Measurements from ENCODE around the gene CPNE9. TPM values are rescaled to one million over a fixed set of nuclear protein-coding genes. Genes with fewer than 3 reads are reported as not detected.
A peak's percentile ranks its signal among the peaks of the same experiment; 100 is the strongest.

The CPNE9 gene
- polyA plus RNA-seq, 2 of the 4 experiments (the other 2 are of a cell fraction) = 0.03 TPM; not detected in 1

- WGBS (ENCODE audit: missing lambda C conversion rate) = 6% methylated on average over 28 of the region's 41 CpGs
- Histone ChIP-seq H3K27ac (peak overlapping the region; percentile 93 to 97), H3K9me3 (no peaks in the 10 kb centered on the region), H3K4me3 (peak overlapping the region; percentile 92), H3K4me2 (peak overlapping the region; percentile 97), H3K4me1 (peaks cover 16% of the 10 kb centered on the region)
- ATAC-seq (peak in 1 of 2 experiments; percentile 12; a peak in 3 of 6 replicates), DNase-seq (ENCODE audit: low read depth in 1 of 2, low spot score in 1 of 2) (peak in 1 of 2 experiments; percentile 41), FAIRE-seq (no peak)
- ChIA-PET POLR2A (interaction anchor here (0.6 to 3.3 kb wide), 5 partner anchors 17 to 564 kb away, joined by 3 to 17 read pairs (median 8); partner anchors contain the start of genes ARPC4, OGG1 and TADA3), CTCF (interaction anchor here (1.7 to 2.8 kb wide), 5 partner anchors 12 to 193 kb away, joined by 3 to 18 read pairs (median 15); partner anchors contain the start of gene OGG1)
- TF ChIP-seq TFCP2L1 (CRISPR knock-in tag; IDR thresholded peaks at IDR 0.05) (no peak), PHF8 (IDR thresholded peaks at IDR 0.05; ENCODE audit: borderline replicate concordance, low read depth) (0 out of 2 replicates have a peak, but pooled peaks have one; percentile 3)
These were observed 28.6 kb downstream of the CPNE9 start for GRCh38 chr3:9732080-9732739.

GRCh38 chr3:9732740-9733115 lies 29.1 kb downstream of the CPNE9 start:
- no peak for DNase-seq (ENCODE audit: low read depth in 1 of 2, low spot score in 1 of 2)
- CTCF ChIA-PET = interaction anchor here (0.8 to 2.8 kb wide), 6 partner anchors 11 to 229 kb away, joined by 3 to 18 read pairs (median 9); partner anchors contain the start of gene OGG1
- POLR2A ChIA-PET = interaction anchor here (0.6 to 3.3 kb wide), 2 partner anchors 17 to 563 kb away, joined by 8 to 17 read pairs; partner anchors contain the start of gene OGG1
- ATAC-seq = no peak
- no peak for TF ChIP-seq CHD2 (IDR thresholded peaks at IDR 0.05; ENCODE audit: low read length, partially characterized antibody)
- no peak for TF ChIP-seq RAD21 (conservative IDR thresholded peaks at IDR 0.05 in 1 of 2, IDR thresholded peaks at IDR 0.05 in 1 of 2)
- TF ChIP-seq ZFP36 (IDR thresholded peaks at IDR 0.05; ENCODE audit: borderline replicate concordance, partially characterized antibody) = no peak
- TF ChIP-seq, protein P1, sequence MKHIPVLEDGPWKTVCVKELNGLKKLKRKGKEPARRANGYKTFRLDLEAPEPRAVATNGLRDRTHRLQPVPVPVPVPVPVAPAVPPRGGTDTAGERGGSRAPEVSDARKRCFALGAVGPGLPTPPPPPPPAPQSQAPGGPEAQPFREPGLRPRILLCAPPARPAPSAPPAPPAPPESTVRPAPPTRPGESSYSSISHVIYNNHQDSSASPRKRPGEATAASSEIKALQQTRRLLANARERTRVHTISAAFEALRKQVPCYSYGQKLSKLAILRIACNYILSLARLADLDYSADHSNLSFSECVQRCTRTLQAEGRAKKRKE (CRISPR knock-in tag; IDR thresholded peaks at IDR 0.05; ENCODE audit: low read depth) = no peak
- no peak for TF ChIP-seq USF2 (IDR thresholded peaks at IDR 0.05)
- Histone ChIP-seq H3K9me3 (no peaks in the 10 kb centered on the region), H3K4me3 (peak overlapping the region; percentile 92), H3K4me2 (peak overlapping the region; percentile 97), H3K4me1 (peaks cover 16% of the 10 kb centered on the region), H3K27ac (peak overlapping the region; percentile 93 to 97; a peak in 4 of 6 replicates)
- FAIRE-seq = no peak
- WGBS (ENCODE audit: missing lambda C conversion rate) = 58% methylated on average over 7 of the region's 7 CpGs

- DNase-seq (ENCODE audit: low read depth in 1 of 2, low spot score in 1 of 2) (no peak), FAIRE-seq (no peak), ATAC-seq (no peak)
- Histone ChIP-seq H3K4me2 (no peak overlapping the region), H3K4me3 (no peak overlapping the region), H3K4me1 (peaks cover 12% of the 10 kb centered on the region), H3K27ac (no peak overlapping the region), H3K9me3 (no peaks in the 10 kb centered on the region)
- no peak for TF ChIP-seq KDM5A (IDR thresholded peaks at IDR 0.05)
- TF ChIP-seq RFX5 (IDR thresholded peaks at IDR 0.05) = no peak
- TF ChIP-seq RAD21 (conservative IDR thresholded peaks at IDR 0.05 in 1 of 2, IDR thresholded peaks at IDR 0.05 in 1 of 2) = no peak
- TF ChIP-seq REST (IDR thresholded peaks at IDR 0.05) = no peak
- TF ChIP-seq, protein P1 (CRISPR knock-in tag; IDR thresholded peaks at IDR 0.05; ENCODE audit: low read depth) = no peak
- no peak for TF ChIP-seq FOSL2 (IDR thresholded peaks at IDR 0.05)
- TF ChIP-seq FOSL2 (CRISPR knock-in tag; IDR thresholded peaks at IDR 0.05) = no peak
- no peak for TF ChIP-seq MAX (IDR thresholded peaks at IDR 0.05)
- no peak for TF ChIP-seq ZNF302 (CRISPR knock-in tag; IDR thresholded peaks at IDR 0.05)
- no peak for TF ChIP-seq EP300 (IDR thresholded peaks at IDR 0.05)
- TF ChIP-seq PBX3 (IDR thresholded peaks at IDR 0.05) = no peak
- TF ChIP-seq JUNB (IDR thresholded peaks at IDR 0.05) = no peak
- TF ChIP-seq JUN (IDR thresholded peaks at IDR 0.05) = no peak
- TF ChIP-seq FOSB (CRISPR knock-in tag; IDR thresholded peaks at IDR 0.05) = no peak
- CTCF ChIA-PET = interaction anchor here (0.7 to 3.9 kb wide), 4 partner anchors 10 to 18 kb away, joined by 4 to 18 read pairs (median 12); partner anchors contain the start of gene OGG1
- POLR2A ChIA-PET = interaction anchor here (1.0 kb wide), 1 partner anchor 13 kb away, joined by 4 read pairs; the partner anchor contains the start of gene OGG1
- 70% methylated on average over 2 of the region's 2 CpGs for WGBS (ENCODE audit: missing lambda C conversion rate)
These were observed 33.2 kb downstream of the CPNE9 start for GRCh38 chr3:9736831-9737230.
